HG03469 (cell line): ENCODE data around the gene DISP3.

ENCODE experiments used
- ATAC-seq: cut with Tn5 transposase; IDR thresholded peaks from one replicate; pipeline ENCODE4 v1.9.1; 2021; ENCODE audit warnings: mild to moderate bottlenecking, moderate library complexity, moderate number of reproducible peaks; ENCODE audit not compliant: unreplicated experiment

Gene DISP3

GRCh38 chr1:11461531-11462137 lies 17.3 kb upstream of the DISP3 start:
- no peak for ATAC-seq

GRCh38 chr1:11462224-11462923 lies 16.6 kb upstream of the DISP3 start:
- ATAC-seq = no peak

GRCh38 chr1:11463177-11463576 lies 15.8 kb upstream of the DISP3 start:
- ATAC-seq = no peak

- no peak for ATAC-seq
These were observed 13.6 kb upstream of the DISP3 start for GRCh38 chr1:11465307-11465706.

- ATAC-seq = no peak
These were observed 12.5 kb upstream of the DISP3 start for GRCh38 chr1:11466416-11466815.

- no peak for ATAC-seq
These were observed 10.1 kb upstream of the DISP3 start for GRCh38 chr1:11468878-11469277.

GRCh38 chr1:11470912-11471311 lies 8.0 kb upstream of the DISP3 start:
- no peak for ATAC-seq

- ATAC-seq = no peak
These were observed 7.5 kb upstream of the DISP3 start for GRCh38 chr1:11471473-11471872.

GRCh38 chr1:11472284-11472683 lies 6.7 kb upstream of the DISP3 start:
- no peak for ATAC-seq

- ATAC-seq = no peak
These were observed 6.2 kb upstream of the DISP3 start for GRCh38 chr1:11472741-11473140.

- no peak for ATAC-seq
These were observed 5.4 kb upstream of the DISP3 start for GRCh38 chr1:11473491-11474034.

GRCh38 chr1:11474826-11475225 lies 4.1 kb upstream of the DISP3 start:
- ATAC-seq = no peak

GRCh38 chr1:11475748-11476147 lies 3.2 kb upstream of the DISP3 start:
- no peak for ATAC-seq

- ATAC-seq = no peak
These were observed 522 bp downstream of the DISP3 start for GRCh38 chr1:11479375-11479979.

- no peak for ATAC-seq
These were observed 2.1 kb downstream of the DISP3 start for GRCh38 chr1:11481019-11481418.

GRCh38 chr1:11482198-11482597 lies 3.2 kb downstream of the DISP3 start:
- no peak for ATAC-seq

GRCh38 chr1:11482701-11483479 lies 3.9 kb downstream of the DISP3 start:
- ATAC-seq = no peak

GRCh38 chr1:11483581-11484320 lies 4.8 kb downstream of the DISP3 start:
- ATAC-seq = no peak

- ATAC-seq = no peak
These were observed 5.3 kb downstream of the DISP3 start for GRCh38 chr1:11484321-11484655.

- ATAC-seq = no peak
These were observed 6.2 kb downstream of the DISP3 start for GRCh38 chr1:11485191-11485590.
